ENCODE data around the gene VLDLR.

DNA sequence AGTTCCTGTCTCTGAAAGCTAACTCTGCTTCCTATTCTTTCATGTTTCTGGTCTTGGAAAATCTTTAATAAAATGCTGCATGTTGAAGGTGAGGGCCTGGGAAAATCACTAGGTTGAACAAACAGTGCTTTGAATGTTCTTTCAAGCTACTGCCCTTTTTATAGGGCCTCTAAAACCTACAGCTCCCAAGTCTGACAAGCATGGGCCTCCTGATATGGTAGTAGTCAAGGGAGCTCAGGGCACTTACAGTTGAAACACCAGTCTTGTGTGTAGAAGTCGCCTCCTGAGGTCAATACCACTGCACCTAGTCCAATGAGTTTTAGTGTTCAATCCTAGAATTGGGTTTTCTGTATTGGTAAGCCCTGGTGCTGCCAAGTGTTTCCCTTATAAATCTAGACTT is 20.5 kb downstream of the VLDLR start:
- TF ChIP-seq EZH2 (IDR thresholded peaks at IDR 0.05) (no peak), POLR2AphosphoS5 (IDR thresholded peaks at IDR 0.05; ENCODE audit: borderline replicate concordance, low read depth, low read length) (no peak), FOXP2 (optimal IDR thresholded peaks at IDR 0.05; ENCODE audit: control extremely low read depth, extremely low read length, insufficient read depth) (no peak)

All from SK-N-MC (cell line).